Measurements from ENCODE around the gene HLA-DRA.

GRCh38 chr6:32426338-32426737 is 13.3 kb upstream of the HLA-DRA start:
- no peak for TF ChIP-seq MAX (IDR thresholded peaks at IDR 0.05)
- TF ChIP-seq CTCF (IDR thresholded peaks at IDR 0.05; ENCODE audit: control extremely low read depth in 1 of 3, insufficient read depth in 1 of 3, low read depth in 1 of 3, low read length in 3 of 3) = no peak
- TF ChIP-seq CBX8 (IDR thresholded peaks at IDR 0.05; ENCODE audit: borderline replicate concordance, low read depth, low read length) = no peak

Data from H1 (cell line).